HG03064 (cell line): ENCODE results near the gene ABCC3.
A peak's percentile ranks its signal among the peaks of the same experiment; 100 is the strongest.
"Not testable (repeated sequence)": the region's sequence is repeated elsewhere in the genome, so short reads cannot be mapped to it uniquely, and the experiment has no call there.

Source experiments
- ATAC-seq: cut with Tn5 transposase; IDR thresholded peaks from one replicate; pipeline ENCODE4 v1.9.1; 2021; ENCODE audit warnings: low read depth; ENCODE audit not compliant: unreplicated experiment

Gene ABCC3

GRCh38 chr17:50697062-50697461 is 62.4 kb downstream of the ABCC3 start:
- ATAC-seq: no peak

GRCh38 chr17:50697663-50698272 is 63.1 kb downstream of the ABCC3 start:
- ATAC-seq: no peak

- no peak for ATAC-seq
These were observed 64.7 kb downstream of the ABCC3 start for GRCh38 chr17:50699410-50699809.

- no peak for ATAC-seq
These were observed 68.5 kb downstream of the ABCC3 start for GRCh38 chr17:50703162-50703561.

GRCh38 chr17:50707289-50708049 is 72.8 kb downstream of the ABCC3 start, which contains the start of gene ANKRD40:
TSS of gene ANKRD40 (minus strand) at chr17:50707914. CDS start at chr17:50707654, 260 bp downstream.
- ATAC-seq: peak; percentile 57

GRCh38 chr17:50708050-50709000 is 73.6 kb downstream of the ABCC3 start:
- no peak for ATAC-seq

GRCh38 chr17:50709053-50709452 is 74.4 kb downstream of the ABCC3 start:
- not testable (repeated sequence) for ATAC-seq

- no peak for ATAC-seq
These were observed 75.3 kb downstream of the ABCC3 start for GRCh38 chr17:50710025-50710424.

- no peak for ATAC-seq
These were observed 76.0 kb downstream of the ABCC3 start for GRCh38 chr17:50710650-50711049.

- no peak for ATAC-seq
These were observed 78.0 kb downstream of the ABCC3 start for GRCh38 chr17:50712641-50713040.

- ATAC-seq: no peak
These were observed 80.8 kb downstream of the ABCC3 start for GRCh38 chr17:50715471-50715870.

GRCh38 chr17:50719144-50719923 is 84.7 kb downstream of the ABCC3 start, which contains the start of gene LUC7L3:
TSS of gene LUC7L3 (plus strand) at chr17:50719603. CDS start at chr17:50719733, 130 bp downstream.
- peak; percentile 83 for ATAC-seq

GRCh38 chr17:50719924-50720794 is 85.5 kb downstream of the ABCC3 start:
- no peak for ATAC-seq

GRCh38 chr17:50721194-50722010 is 86.7 kb downstream of the ABCC3 start:
- no peak for ATAC-seq

GRCh38 chr17:50722746-50723145 is 88.1 kb downstream of the ABCC3 start:
- no peak for ATAC-seq

GRCh38 chr17:50724622-50725021 is 89.9 kb downstream of the ABCC3 start:
- not testable (repeated sequence) for ATAC-seq

GRCh38 chr17:50725769-50726655 is 91.3 kb downstream of the ABCC3 start:
- no peak for ATAC-seq
